ENCODE measurements around the gene SPRR2D.
"Not testable (repeated sequence)": the region's sequence is repeated elsewhere in the genome, so short reads cannot be mapped to it uniquely, and the experiment has no call there.

DNA sequence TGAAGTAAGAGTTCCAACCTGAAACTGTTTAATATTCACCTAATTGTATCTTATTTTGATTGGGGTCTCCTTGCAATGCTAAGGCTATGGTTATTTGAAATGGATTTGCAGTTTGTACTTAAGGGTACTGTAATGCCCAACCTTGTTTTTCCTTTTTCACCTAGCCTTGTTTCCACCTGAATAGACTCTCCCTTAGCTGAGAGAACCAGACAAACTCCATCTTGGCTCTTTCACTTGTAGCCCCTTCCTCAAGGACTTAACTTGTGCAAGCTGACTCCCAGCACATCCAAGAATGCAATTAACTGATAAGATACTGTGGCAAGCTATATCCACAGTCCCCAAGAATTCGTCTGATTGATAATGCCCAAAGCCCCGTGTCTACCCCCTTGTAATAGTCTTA is 19.1 kb downstream of the SPRR2D start:
- not testable (repeated sequence) for TF ChIP-seq EZH2 (IDR thresholded peaks at IDR 0.05; ENCODE audit: borderline replicate concordance, low read length)
- TF ChIP-seq, protein P1, sequence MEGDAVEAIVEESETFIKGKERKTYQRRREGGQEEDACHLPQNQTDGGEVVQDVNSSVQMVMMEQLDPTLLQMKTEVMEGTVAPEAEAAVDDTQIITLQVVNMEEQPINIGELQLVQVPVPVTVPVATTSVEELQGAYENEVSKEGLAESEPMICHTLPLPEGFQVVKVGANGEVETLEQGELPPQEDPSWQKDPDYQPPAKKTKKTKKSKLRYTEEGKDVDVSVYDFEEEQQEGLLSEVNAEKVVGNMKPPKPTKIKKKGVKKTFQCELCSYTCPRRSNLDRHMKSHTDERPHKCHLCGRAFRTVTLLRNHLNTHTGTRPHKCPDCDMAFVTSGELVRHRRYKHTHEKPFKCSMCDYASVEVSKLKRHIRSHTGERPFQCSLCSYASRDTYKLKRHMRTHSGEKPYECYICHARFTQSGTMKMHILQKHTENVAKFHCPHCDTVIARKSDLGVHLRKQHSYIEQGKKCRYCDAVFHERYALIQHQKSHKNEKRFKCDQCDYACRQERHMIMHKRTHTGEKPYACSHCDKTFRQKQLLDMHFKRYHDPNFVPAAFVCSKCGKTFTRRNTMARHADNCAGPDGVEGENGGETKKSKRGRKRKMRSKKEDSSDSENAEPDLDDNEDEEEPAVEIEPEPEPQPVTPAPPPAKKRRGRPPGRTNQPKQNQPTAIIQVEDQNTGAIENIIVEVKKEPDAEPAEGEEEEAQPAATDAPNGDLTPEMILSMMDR (IDR thresholded peaks at IDR 0.05; ENCODE audit: low read length), result not testable (repeated sequence)
